ENCODE results near the gene CDKL4. TPM values are rescaled to one million over a fixed set of nuclear protein-coding genes. Genes with fewer than 3 reads are reported as not detected.
"Not testable (repeated sequence)": the region's sequence is repeated elsewhere in the genome, so short reads cannot be mapped to it uniquely, and the experiment has no call there.

CDKL4 gene
- polyA plus RNA-seq, 5 donors = 0.40 to 2.0 (median 1.1) TPM

- DNase-seq = no peak
Measured at GRCh38 chr2:39144416-39144815, 99.4 kb downstream of the CDKL4 start.

DNA sequence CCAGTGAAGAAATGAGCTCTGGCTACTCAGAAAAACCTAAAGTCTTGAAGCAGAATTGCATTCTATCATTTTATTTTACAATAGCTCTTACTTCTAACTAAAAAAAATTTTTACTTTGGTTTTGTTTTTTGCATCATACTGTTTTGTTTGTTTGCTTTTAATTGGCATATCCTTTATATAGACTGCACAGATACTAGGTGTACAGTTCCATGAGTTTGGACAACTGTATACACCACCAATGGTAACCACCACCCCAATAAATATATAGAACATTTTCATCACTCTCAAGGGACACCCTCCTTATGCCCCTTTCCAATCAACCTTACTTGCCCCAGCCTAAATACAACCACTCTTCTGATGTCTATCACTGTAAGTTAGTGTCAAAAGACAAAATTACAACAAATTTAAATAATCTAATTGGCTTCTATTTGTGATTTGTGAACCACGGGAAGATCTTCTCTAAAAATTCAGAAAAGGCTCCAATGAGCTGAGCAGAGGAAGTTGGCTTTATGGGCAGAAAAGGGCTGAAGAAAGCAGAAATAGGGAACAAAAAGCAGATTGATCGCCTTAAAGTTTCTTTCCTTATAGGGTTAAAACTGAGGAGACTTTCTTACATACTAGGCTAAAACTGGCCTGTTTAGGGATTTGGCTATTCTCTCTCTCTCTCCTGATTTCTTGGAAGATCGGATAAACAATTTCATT is 100.7 kb downstream of the CDKL4 start:
- DNase-seq = no peak

DNA sequence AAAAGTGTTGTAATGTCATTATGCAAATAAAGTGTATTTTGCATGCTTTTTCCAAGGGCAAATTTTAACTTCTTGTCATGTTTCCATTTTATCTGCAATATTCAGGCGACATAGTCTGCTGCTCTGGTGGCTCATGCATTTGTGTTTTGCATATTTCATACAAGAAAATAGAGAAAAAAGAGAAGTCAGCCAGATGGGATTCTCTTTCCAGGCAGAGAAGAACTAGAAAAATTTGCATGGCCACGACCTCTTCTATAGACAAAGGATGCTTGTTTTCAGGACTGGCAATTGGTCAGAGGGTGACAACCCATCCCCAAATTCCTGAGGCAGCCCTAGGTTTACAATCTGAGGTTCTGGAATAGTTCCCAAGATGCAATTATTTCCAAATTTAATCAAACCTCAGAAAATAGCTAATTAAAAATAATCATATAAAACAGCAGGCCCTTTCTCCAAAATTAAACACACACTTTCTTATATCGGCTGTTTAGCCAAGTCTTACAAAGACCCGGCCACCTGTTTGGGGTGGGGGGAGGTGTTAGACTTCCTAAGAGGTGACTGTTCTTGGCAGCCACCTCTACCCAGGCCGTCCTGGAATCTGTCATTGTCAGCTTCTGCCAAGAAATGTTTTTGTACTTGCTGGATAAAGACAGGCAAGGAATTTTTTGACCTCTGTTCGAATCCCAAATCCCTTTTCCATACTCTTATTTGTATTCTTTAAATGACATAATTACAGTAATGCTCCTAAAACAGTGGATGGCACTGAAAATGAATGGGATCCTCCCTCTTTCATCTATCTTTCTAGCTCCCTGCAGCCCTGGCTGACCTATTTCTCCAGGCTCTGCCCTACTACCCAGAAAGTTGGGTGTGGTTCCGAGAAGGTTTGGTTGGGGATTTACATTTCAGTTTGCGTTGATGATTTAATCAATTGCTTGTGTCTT is 102.2 kb downstream of the CDKL4 start:
- DNase-seq = no peak

DNA sequence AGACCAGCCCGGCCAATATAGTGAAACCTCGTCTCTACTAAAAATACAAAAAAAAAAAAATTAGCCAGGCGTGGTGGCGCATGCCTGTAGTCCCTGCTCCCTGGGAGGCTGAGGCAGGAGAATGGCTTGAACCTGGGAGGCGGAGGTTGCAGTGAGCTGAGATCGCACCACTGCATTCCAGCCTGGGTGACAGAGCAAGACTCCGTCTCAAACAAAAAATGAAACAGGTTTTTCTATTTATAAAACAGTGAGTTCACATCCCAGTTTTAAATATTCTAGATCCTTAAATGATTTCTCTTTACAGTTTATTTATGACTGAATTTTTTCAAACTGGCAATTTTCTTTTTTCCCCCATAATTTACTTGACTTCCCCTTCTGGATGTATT is 102.8 kb downstream of the CDKL4 start:
- DNase-seq = not testable (repeated sequence)

GRCh38 chr2:39140322-39140847 is 103.4 kb downstream of the CDKL4 start:
- no peak for DNase-seq

DNA sequence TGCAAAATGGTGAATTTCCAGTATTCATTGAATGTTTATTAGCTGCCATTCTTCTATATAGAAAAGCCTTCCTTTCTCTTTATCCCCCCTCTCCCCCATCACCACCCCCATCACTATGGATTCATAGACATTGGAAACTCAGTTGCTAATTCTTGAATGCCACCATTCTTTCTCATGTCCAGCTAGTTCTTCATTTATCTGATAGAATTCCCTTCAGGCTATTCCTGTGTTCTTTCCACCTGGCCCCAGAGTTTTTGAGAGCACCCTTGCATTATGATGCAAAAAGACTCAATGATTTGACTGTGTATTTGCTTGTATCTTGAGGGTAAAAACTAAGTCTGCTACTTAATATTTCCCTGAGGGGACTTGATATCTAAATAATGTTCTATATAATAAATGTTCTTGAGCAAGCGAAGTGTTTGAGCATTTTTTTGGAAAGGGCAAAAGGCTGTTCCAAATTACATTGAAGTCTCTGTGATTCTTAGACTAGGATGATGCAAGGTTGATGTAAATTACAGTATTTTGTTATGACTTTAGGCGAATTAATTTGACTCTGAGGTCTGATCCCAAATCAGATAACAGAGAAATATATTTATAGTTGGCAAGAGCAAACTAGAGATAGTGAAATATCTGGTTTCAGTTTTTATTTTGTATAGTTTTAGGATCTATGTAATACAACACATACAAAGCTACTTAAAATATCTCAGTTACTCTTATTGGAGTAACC is 104.1 kb downstream of the CDKL4 start:
- no peak for DNase-seq

DNA sequence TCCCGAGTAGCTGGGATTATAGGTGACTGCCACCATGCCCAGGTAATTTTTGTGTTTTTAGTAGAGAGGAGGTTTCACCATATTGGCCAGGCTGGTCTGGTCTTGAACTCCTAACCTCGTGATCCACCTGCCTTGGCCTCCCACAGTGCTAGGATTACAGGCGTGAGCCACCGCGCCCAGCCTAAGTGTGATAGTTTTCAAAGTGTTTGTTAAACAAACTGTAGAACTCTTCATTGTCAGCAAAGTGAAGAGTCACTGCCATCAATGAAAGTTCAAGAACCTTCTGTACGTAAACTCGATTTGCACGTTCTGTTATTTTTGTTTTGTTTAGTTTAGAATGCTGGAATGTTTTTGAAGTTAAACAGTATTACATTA is 104.9 kb downstream of the CDKL4 start:
- DNase-seq = no peak

GRCh38 chr2:39138187-39138836 is 105.5 kb downstream of the CDKL4 start:
- DNase-seq = not testable (repeated sequence)

DNA sequence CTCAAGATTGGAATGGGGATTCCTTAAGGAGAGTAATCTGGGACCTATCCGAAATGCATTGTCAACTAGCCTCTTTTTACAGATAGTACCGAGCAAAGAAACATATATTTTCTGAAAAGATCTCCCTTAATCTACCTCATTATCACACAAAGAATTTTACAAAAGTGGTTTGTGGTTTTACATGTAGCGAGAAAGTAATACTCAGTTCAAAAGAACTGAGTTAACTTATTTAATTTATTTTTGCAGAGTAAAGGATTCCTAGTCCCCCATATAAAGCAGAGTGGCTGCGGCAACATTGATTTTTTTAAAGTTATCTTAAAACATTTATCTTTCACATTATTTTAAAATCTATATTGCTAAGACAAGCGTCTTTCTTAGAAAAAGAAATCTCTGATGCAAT is 107.0 kb downstream of the CDKL4 start:
- DNase-seq = no peak

DNA sequence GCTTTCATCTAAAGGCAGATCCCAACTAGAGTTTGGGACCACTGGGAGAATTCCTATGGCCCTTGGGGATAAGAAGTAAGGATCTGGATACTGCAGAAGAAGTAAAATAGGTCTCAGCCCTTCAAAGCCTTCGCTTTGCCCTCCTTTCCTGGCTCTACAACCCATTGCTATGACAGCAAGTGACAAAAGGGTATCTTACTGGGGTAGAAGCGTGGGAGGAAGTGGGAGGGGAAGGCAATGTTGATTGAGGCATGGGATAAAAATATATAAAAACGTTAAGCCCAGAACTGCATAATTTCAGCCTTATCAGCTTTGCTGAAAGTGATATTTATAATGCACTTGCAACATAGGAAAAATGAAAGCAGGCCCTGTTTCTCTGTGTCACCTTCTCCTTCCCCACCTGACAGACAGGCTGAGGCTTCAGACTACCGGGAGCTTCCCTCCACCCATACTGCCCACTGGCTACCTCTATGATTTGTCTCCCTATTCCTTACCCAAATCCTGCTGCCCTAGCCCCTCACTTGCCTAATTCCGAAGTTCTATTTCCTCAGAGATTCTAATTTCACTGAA is 108.0 kb downstream of the CDKL4 start:
- no peak for DNase-seq

GRCh38 chr2:39133215-39133851 is 110.4 kb downstream of the CDKL4 start:
- DNase-seq = no peak

GRCh38 chr2:39128919-39129391 is 114.8 kb downstream of the CDKL4 start:
- DNase-seq = no peak

GRCh38 chr2:39127973-39128372 is 115.8 kb downstream of the CDKL4 start:
- DNase-seq = peak in 1 of 2 donors; percentile 28

Other genes starting within 250 kb of the CDKL4 start
- gene SOS1, start 122.9 kb downstream of the CDKL4 start, polyA plus RNA-seq (ENCODE audit: insufficient read depth in 1 of 5, insufficient read length in 5 of 5, low replicate concordance in 1 of 5) = 10 to 100 TPM; 36.2 to 74.9 (median 67.6) TPM
- gene MAP4K3, start 193.3 kb upstream of the CDKL4 start, polyA plus RNA-seq (ENCODE audit: insufficient read depth in 1 of 5, insufficient read length in 5 of 5, low replicate concordance in 1 of 5) = 10 to 100 TPM; 43.5 to 82.7 (median 65.4) TPM